ENCODE data around the gene CRK. TPM values are rescaled to one million over a fixed set of nuclear protein-coding genes. Genes with fewer than 3 reads are reported as not detected.
A peak's percentile ranks its signal among the peaks of the same experiment; 100 is the strongest.
"Not testable (repeated sequence)": the region's sequence is repeated elsewhere in the genome, so short reads cannot be mapped to it uniquely, and the experiment has no call there.

The CRK gene
- total RNA-seq, 1 donor from 2014 or later = 24.2 TPM

DNA sequence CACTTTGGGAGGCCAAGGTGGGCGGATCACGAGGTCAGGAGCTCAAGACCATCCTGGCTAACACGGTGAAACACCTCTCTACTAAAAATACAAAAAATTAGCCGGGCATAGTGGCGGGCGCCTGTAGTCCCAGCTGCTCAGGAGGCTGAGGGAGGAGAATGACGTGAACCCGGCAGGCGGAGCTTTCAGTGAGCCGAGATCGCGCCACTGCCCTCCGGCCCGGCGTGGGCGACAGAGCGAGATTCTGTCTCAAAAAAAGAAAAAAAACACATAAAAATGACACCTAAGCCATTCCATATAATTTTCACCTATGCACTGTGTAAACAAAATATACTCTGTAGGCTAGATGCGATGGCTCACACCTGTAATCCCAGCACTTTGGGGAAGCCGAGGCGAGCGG lies 5.8 kb downstream of the CRK start:
- H3K9me3 Mint-ChIP-seq; H3K27me3 Mint-ChIP-seq (ENCODE audit: insufficient read depth); H3K27ac Mint-ChIP-seq; H3K4me3 Mint-ChIP-seq; intact Hi-C loops (cut with micrococcal nuclease); DNase-seq (ENCODE audit: low spot score): not testable (repeated sequence)
- Mint-ChIP-seq H3K36me3 (ENCODE audit: low read depth) (peaks cover 25% of the 10 kb centered on the region), H3K4me1 (ENCODE audit: low read depth) (peaks cover 45% of the 10 kb centered on the region)

DNA sequence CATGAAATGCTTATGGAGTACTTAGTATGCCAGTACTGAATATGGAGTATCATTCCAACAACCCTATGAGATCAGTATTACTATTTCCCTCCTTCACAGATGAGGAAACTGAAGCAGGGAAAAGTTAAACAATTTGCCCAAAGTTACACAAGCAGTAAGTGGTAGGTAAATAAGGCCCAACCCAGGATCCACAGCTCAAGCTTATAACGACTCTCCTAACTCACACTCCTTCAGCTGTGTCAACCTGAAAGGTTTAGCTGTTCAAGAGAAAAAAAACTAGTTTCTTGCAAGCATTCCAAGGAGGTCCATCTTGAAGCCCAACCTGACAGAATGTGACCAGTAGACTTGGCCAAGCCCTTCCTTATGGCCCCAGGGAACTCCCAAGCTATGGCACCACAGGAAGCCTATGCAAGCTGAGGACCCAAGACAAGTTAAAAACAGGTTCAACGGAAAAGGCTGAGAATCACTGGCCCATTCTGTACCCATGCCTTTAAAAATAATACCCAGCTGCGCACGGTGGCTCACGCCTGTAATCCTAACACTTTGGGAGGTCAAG lies 6.5 kb downstream of the CRK start:
- H3K4me3 Mint-ChIP-seq = no peak overlapping the region
- no peaks in the 10 kb centered on the region for H3K27me3 Mint-ChIP-seq (ENCODE audit: insufficient read depth)
- H3K4me1 Mint-ChIP-seq (ENCODE audit: low read depth) = peaks cover 38% of the 10 kb centered on the region
- H3K9me3 Mint-ChIP-seq = no peaks in the 10 kb centered on the region
- DNase-seq (ENCODE audit: low spot score) = no peak
- intact Hi-C loops (cut with micrococcal nuclease) = no loop called here
- no peak overlapping the region for H3K27ac Mint-ChIP-seq
- peaks cover 23% of the 10 kb centered on the region for H3K36me3 Mint-ChIP-seq (ENCODE audit: low read depth)

DNA sequence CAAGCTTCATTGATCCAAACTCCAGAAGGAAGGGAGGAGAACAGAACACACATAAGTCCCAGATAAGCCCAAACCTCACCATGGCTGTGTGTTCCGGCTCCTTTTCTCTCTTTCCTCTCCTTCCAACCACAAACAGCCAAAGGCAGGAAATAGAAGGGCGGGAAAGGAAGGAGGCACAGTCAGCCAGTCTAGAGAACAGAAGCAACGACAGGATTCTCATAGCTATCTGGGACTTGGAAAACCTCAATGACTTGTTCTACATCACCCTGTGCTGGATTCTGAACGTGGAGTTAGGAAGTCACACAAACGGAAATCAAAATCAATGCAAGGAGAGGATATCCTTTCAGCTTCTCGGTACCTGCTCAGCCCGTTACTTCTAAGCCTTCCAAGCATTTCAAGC lies 9.0 kb downstream of the CRK start:
- H3K27me3 Mint-ChIP-seq (ENCODE audit: insufficient read depth) = no peaks in the 10 kb centered on the region
- intact Hi-C loops (cut with micrococcal nuclease) = no loop called here
- H3K27ac Mint-ChIP-seq = no peak overlapping the region

DNA sequence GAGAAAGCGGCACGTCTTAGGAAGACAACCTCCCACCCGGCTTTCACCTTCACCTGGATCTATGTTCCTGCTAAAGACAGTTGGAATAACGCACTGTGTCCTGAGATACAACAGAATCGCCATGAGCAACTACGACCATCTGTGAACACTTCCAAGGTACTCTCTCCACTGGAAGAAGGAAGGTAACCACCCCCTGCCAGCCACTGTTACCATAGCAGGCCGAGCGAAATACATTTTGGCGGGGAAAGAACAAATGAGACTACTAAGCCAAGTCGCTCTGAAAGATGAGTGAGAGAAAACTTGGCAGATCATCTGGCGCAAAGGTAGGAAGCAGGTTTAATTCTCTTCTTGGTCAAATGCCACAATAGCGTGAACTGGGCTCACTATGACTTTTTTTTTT lies 9.8 kb downstream of the CRK start:
- intact Hi-C loops (cut with micrococcal nuclease) = no loop called here
- H3K4me3 Mint-ChIP-seq = no peak overlapping the region
- H3K27me3 Mint-ChIP-seq (ENCODE audit: insufficient read depth) = no peaks in the 10 kb centered on the region
- H3K27ac Mint-ChIP-seq = no peak overlapping the region
- peaks cover 6% of the 10 kb centered on the region for H3K36me3 Mint-ChIP-seq (ENCODE audit: low read depth)
- H3K9me3 Mint-ChIP-seq = no peaks in the 10 kb centered on the region
- no peak for DNase-seq (ENCODE audit: low spot score)
- peaks cover 21% of the 10 kb centered on the region for H3K4me1 Mint-ChIP-seq (ENCODE audit: low read depth)

More for the DNA sequence above, 9.0 kb downstream of the CRK start:
- H3K4me3 Mint-ChIP-seq = no peak overlapping the region
- no peak for DNase-seq (ENCODE audit: low spot score)
- peaks cover 24% of the 10 kb centered on the region for H3K4me1 Mint-ChIP-seq (ENCODE audit: low read depth)
- no peaks in the 10 kb centered on the region for H3K9me3 Mint-ChIP-seq
- peaks cover 9% of the 10 kb centered on the region for H3K36me3 Mint-ChIP-seq (ENCODE audit: low read depth)

DNA sequence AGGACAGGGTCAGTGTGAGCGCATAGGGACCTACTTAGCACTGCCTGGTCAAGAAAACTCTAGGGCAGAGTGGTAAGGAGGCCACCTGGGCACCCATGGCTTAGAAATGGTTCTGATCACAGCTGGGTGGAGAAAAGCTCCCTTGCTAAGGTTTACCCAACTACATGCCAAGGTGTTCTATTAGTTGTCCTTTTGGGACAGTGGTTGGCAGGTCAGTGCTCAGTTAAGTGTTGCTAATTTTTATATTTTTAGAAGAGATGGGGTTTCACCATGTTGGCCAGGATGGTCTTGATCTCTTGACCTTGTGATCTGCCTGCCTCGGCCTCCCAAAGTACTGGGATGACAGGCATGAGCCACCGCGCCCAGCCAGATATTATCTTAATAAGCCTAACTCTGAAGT lies 10.3 kb downstream of the CRK start:
- H3K27me3 Mint-ChIP-seq (ENCODE audit: insufficient read depth); H3K4me3 Mint-ChIP-seq; H3K36me3 Mint-ChIP-seq (ENCODE audit: low read depth); H3K9me3 Mint-ChIP-seq; H3K27ac Mint-ChIP-seq; intact Hi-C loops (cut with micrococcal nuclease); DNase-seq (ENCODE audit: low spot score): not testable (repeated sequence)
- H3K4me1 Mint-ChIP-seq (ENCODE audit: low read depth) = peaks cover 21% of the 10 kb centered on the region

DNA sequence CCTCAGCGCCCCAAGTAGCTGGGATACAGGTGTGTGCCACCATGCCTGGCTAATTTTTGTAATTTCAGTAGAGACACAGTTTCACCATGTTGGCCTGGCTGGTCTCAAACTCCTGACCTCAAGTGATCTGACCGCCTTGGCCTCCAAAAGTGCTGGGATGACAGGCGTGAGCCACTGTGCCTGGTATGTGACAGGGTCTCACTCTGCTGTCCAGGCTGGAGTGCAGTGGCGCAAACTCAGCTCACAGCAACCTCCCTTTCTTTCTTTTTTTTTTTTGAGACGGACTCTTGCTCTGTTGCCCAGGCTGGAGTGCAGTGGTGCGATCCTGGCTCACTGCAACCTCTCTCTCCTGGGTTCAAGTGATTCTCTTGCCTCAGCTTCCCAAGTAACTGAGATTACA lies 13.3 kb downstream of the CRK start:
- H3K27me3 Mint-ChIP-seq (ENCODE audit: insufficient read depth); H3K9me3 Mint-ChIP-seq; intact Hi-C loops (cut with micrococcal nuclease); H3K36me3 Mint-ChIP-seq (ENCODE audit: low read depth); H3K27ac Mint-ChIP-seq; DNase-seq (ENCODE audit: low spot score); H3K4me3 Mint-ChIP-seq; H3K4me1 Mint-ChIP-seq (ENCODE audit: low read depth): not testable (repeated sequence)

DNA sequence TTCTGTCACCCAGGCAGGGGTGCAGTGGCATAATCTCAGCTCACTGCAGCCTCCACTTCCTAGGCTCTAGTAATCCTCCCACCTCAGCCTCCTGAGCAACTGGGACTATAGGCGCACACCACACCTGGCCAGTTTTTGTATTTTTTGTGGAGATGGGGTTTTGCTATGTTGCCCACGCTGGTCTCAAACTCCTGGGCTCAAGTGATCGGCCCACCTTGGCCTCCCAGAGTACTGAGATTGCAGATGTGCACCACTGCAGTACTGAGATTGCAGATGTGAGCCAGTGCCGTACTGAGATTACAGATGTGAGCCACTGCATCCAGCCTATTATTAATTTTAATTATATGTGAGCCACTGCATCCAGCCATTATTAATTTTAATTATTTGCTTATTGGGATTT lies 13.8 kb downstream of the CRK start:
- intact Hi-C loops (cut with micrococcal nuclease) = no loop called here

DNA sequence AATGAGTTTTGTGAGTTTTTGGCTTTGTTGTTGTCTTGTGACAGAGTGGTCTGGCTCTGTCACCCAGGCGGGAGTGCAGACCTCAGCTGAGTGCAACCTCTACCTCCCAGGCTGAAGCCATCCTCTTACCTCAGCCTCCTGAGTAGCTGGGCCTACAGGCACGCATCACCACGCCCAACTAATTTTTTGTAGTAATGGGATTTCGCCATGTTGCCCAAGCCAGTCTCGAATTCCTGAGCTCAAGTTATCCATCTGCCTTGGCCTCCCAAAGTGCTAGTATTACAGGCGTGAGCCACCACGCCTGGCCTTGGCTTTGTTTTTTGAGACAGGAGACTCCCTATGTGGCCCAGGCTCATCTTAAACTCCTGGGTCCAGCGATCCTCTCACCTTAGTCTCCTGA lies 15.1 kb downstream of the CRK start:
- no peak overlapping the region for H3K27ac Mint-ChIP-seq
- H3K27me3 Mint-ChIP-seq (ENCODE audit: insufficient read depth) = no peaks in the 10 kb centered on the region
- no peak for DNase-seq (ENCODE audit: low spot score)
- H3K9me3 Mint-ChIP-seq = no peaks in the 10 kb centered on the region
- no peaks in the 10 kb centered on the region for H3K4me1 Mint-ChIP-seq (ENCODE audit: low read depth)
- intact Hi-C loops (cut with micrococcal nuclease) = no loop called here
- peaks cover 10% of the 10 kb centered on the region for H3K36me3 Mint-ChIP-seq (ENCODE audit: low read depth)
- no peak overlapping the region for H3K4me3 Mint-ChIP-seq

More for the DNA sequence above, 13.8 kb downstream of the CRK start:
- DNase-seq (ENCODE audit: low spot score) = no peak
- H3K27ac Mint-ChIP-seq = no peak overlapping the region
- peaks cover 4% of the 10 kb centered on the region for H3K4me1 Mint-ChIP-seq (ENCODE audit: low read depth)
- H3K36me3 Mint-ChIP-seq (ENCODE audit: low read depth) = peaks cover 6% of the 10 kb centered on the region
- H3K27me3 Mint-ChIP-seq (ENCODE audit: insufficient read depth) = no peaks in the 10 kb centered on the region
- no peaks in the 10 kb centered on the region for H3K9me3 Mint-ChIP-seq
- no peak overlapping the region for H3K4me3 Mint-ChIP-seq

DNA sequence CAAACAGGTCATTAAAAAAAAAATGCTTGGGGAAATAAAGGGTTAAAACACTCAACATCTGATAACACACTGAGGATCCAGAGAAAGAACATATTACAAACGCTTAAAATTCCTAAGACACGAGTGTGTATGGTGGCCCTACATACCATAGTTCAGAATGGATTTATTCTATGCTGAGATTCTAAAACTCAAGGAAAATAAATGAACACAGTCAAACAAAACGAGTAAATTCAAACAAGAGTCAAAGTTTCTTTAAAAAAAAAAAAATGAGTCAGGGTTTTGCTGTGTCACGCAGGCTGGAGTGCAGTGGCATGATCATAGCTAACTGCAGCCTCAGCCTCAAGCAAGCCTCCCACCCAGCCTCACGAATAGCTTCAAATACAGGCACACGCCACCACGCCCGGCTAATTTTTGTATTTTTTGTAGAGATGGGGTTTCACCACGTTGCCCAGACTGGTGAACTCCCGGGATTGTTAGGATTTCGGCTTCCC lies 17.4 kb downstream of the CRK start:
- intact Hi-C loops (cut with micrococcal nuclease) = no loop called here
- H3K4me3 Mint-ChIP-seq = no peak overlapping the region
- H3K36me3 Mint-ChIP-seq (ENCODE audit: low read depth) = peaks cover 25% of the 10 kb centered on the region
- H3K27ac Mint-ChIP-seq = no peak overlapping the region
- no peak for DNase-seq (ENCODE audit: low spot score)
- H3K4me1 Mint-ChIP-seq (ENCODE audit: low read depth) = no peaks in the 10 kb centered on the region
- H3K27me3 Mint-ChIP-seq (ENCODE audit: insufficient read depth) = no peaks in the 10 kb centered on the region
- H3K9me3 Mint-ChIP-seq = no peaks in the 10 kb centered on the region

DNA sequence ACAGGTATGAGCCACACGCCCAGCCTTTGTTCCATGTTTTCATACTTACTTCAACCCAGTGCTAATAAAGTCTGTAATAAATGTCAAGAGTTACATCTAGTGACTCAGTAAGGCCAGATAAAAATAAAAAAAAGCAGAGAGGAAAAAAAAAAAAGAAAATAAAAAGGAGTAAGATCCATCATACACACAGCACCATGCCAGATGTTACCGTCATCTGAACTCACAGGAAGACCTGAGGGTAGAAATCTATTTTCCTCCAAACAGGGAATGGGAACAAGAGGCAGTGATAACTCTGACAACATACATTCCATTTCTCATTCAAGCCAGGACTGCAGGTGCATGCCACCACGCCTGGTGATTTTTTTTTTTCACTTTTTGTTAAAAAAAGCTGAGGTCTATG lies 20.7 kb downstream of the CRK start:
- Mint-ChIP-seq H3K9me3 (no peaks in the 10 kb centered on the region), H3K4me1 (ENCODE audit: low read depth) (peaks cover 15% of the 10 kb centered on the region), H3K27me3 (ENCODE audit: insufficient read depth) (no peaks in the 10 kb centered on the region), H3K27ac (no peak overlapping the region), H3K4me3 (no peak overlapping the region), H3K36me3 (ENCODE audit: low read depth) (peaks cover 38% of the 10 kb centered on the region)
- intact Hi-C loops (cut with micrococcal nuclease) = no loop called here
- no peak for DNase-seq (ENCODE audit: low spot score)

DNA sequence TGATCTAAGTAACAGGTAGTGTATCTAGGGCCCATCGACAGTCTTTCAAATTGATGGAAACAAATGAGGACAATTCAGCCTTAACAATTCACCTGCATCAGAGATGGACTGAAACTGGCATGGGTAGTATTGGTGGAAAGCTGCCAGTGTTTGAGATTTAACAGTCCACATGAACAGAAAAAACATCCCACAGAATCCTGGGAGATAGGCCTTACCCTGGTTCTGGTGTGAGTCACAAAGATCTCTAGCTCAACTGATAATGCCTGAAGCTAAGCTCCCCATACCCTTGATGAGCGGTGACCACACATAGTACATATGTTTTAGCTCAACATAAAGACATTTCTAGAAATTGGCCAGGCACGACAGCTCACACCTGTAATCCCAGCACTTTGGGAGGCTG lies 21.9 kb downstream of the CRK start:
- no peak overlapping the region for H3K27ac Mint-ChIP-seq
- no peak for DNase-seq (ENCODE audit: low spot score)
- H3K36me3 Mint-ChIP-seq (ENCODE audit: low read depth) = peaks cover 38% of the 10 kb centered on the region
- no peaks in the 10 kb centered on the region for H3K9me3 Mint-ChIP-seq
- peaks cover 15% of the 10 kb centered on the region for H3K4me1 Mint-ChIP-seq (ENCODE audit: low read depth)
- intact Hi-C loops (cut with micrococcal nuclease) = no loop called here
- no peak overlapping the region for H3K4me3 Mint-ChIP-seq
- no peaks in the 10 kb centered on the region for H3K27me3 Mint-ChIP-seq (ENCODE audit: insufficient read depth)

DNA sequence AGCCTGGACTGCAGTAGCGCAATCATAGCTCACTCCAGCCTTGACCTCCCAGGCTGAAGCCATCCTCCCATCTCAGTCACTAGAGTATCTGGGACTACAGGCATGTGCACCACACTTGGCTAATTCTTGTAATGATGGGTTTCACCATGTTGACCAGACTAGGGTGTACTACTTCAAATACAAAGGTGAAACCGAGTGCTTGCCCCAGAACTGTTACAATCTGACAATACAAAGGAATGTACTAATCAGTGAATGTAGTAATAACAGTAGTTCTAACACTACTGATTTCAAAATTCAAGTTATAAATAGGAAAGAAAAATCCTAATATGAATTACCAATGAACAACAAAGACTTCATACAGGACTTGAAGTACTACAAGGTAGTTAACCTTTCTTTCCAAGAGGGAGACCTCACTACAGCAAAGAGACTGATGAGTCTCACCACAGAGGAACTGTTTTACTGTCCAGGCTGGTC lies 24.4 kb downstream of the CRK start:
- H3K27me3 Mint-ChIP-seq (ENCODE audit: insufficient read depth) = no peaks in the 10 kb centered on the region
- H3K4me1 Mint-ChIP-seq (ENCODE audit: low read depth) = peaks cover 15% of the 10 kb centered on the region
- no peak for DNase-seq (ENCODE audit: low spot score)
- no peaks in the 10 kb centered on the region for H3K9me3 Mint-ChIP-seq
- no peak overlapping the region for H3K4me3 Mint-ChIP-seq
- intact Hi-C loops (cut with micrococcal nuclease) = no loop called here
- no peak overlapping the region for H3K27ac Mint-ChIP-seq
- peaks cover 38% of the 10 kb centered on the region for H3K36me3 Mint-ChIP-seq (ENCODE audit: low read depth)

DNA sequence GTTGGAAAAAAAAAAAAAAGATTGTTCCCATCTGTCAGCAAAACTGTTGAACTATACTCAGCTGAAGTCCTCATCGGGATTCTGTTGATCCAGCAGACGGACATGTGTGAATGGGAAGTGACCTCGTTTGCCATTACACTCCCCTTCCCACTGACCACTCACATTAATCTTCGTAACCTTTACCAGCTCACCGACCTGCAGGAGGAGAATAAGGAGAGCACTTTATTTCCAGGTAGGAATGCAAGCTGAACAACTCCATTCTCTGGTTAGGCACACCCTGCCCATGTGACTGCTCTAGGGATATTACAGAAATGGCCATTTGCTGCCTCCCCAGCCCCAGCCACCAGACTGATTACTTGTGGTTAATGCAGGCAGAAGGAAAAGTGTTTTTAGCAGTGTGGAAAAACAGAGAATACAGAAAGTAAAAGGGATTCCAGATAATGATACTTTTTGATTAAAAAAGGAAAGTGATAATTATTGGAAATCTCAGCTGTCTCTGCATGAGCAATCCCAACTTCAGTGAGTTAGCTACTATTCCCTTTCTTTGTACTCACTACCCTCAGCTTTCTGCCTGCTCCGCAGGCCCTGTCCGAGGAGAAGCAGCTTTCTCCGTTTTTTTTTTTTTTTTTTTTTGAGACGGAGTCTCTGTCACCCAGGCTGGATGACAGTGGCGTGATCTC lies 32.4 kb downstream of the CRK start:
- H3K4me3 Mint-ChIP-seq = no peak overlapping the region
- H3K27ac Mint-ChIP-seq = peak overlapping the region; percentile 1
- DNase-seq (ENCODE audit: low spot score) = no peak
- H3K27me3 Mint-ChIP-seq (ENCODE audit: insufficient read depth) = no peaks in the 10 kb centered on the region
- peaks cover 27% of the 10 kb centered on the region for H3K36me3 Mint-ChIP-seq (ENCODE audit: low read depth)
- no peaks in the 10 kb centered on the region for H3K9me3 Mint-ChIP-seq
- peaks cover 20% of the 10 kb centered on the region for H3K4me1 Mint-ChIP-seq (ENCODE audit: low read depth)
- intact Hi-C loops (cut with micrococcal nuclease) = no loop called here

Measured in activated T-helper 1 cell treated with anti-CD3 and anti-CD28 coated beads, Interleukin-12 subunit alpha, Interleukin-12 subunit beta, Interleukin-2, Interleukin-4 antibody, amounts not matched to agents 30 ng/mL and 10 ng/mL and 1 ng/mL, durations not matched to agents 14 hours and 24 hours and 36 hours (primary cell).